HepG2 (cell line): ENCODE results near the gene SPATS2. TPM values are rescaled to one million over a fixed set of nuclear protein-coding genes. Genes with fewer than 3 reads are reported as not detected.

Source experiments
- BRF2 ChIP-seq: sonication (generic); formaldehyde crosslinking; IDR thresholded peaks from 2 replicates; pipeline ENCODE4 v1.8.1; 2022; ENCODE audit warnings: mild to moderate bottlenecking, missing genetic modification reagents
- CC2D1A ChIP-seq: sonication (generic); formaldehyde crosslinking; IDR thresholded peaks from 2 replicates; pipeline ENCODE4 v1.8.1; 2023; ENCODE audit warnings: mild to moderate bottlenecking, missing genetic modification reagents
- CREB1 ChIP-seq, 2 experiments: fragments of 450-650 bp in 1 of 2; IDR thresholded peaks; 2 replicates each; pipeline ENCODE4 v1.6.1; 2016 to 2017; ENCODE audit warnings: control low read depth in 1 of 2, mild to moderate bottlenecking in 1 of 2, missing compliant biosample characterization in 1 of 2, missing genetic modification characterization in 1 of 2
- CREB3 ChIP-seq: sonication (generic); formaldehyde crosslinking; IDR thresholded peaks from 2 replicates; pipeline ENCODE4 v1.5.0; 2020; ENCODE audit warnings: missing genetic modification reagents
- HDAC6 ChIP-seq: fragments of 200-600 bp; sonication (generic); IDR thresholded peaks from 2 replicates; pipeline ENCODE4 v1.7.0; 2017; ENCODE audit warnings: mild to moderate bottlenecking, antibody characterized with exemption, low read length, low read depth
- IKZF5 ChIP-seq: IDR thresholded peaks from 2 replicates; pipeline ENCODE4 v1.6.1; 2018; ENCODE audit warnings: missing genetic modification reagents, mild to moderate bottlenecking, missing compliant biosample characterization
- KLF15 ChIP-seq: sonication (generic); formaldehyde crosslinking; IDR thresholded peaks from 2 replicates; pipeline ENCODE4 v1.8.1; 2023; ENCODE audit warnings: borderline replicate concordance, mild to moderate bottlenecking, inconsistent platforms, missing genetic modification reagents, mixed read lengths
- LCORL ChIP-seq, 2 experiments: fragments of 450-650 bp in 1 of 2; sonication (generic) in 1 of 2; formaldehyde crosslinking in 1 of 2; IDR thresholded peaks; 2 replicates each; pipeline versions ENCODE4 v1.5.0 to v1.6.1; 2017 to 2020; ENCODE audit warnings: antibody characterized with exemption in 1 of 2, missing genetic modification reagents in 1 of 2
- RBM22 ChIP-seq: fragments of 200-400 bp; formaldehyde crosslinking; optimal IDR thresholded peaks from 2 replicates; pipeline ENCODE3; 2017; ENCODE audit warnings: mild to moderate bottlenecking, low read length, moderate library complexity
- REST ChIP-seq, 2 experiments: IDR thresholded peaks; 2 replicates each; pipeline ENCODE4 v1.6.1; 2011 to 2012; ENCODE audit warnings: low read length in 2 of 2, borderline replicate concordance in 1 of 2, low read depth in 1 of 2, mild to moderate bottlenecking in 1 of 2, moderate library complexity in 1 of 2
- ZFP37 ChIP-seq: sonication (generic); formaldehyde crosslinking; IDR thresholded peaks from 2 replicates; pipeline ENCODE4 v1.4.0; 2020; ENCODE audit warnings: missing genetic modification reagents, borderline replicate concordance
- ZNF331 ChIP-seq: sonication (generic); formaldehyde crosslinking; IDR thresholded peaks from 2 replicates; pipeline ENCODE4 v1.4.0; 2020; ENCODE audit warnings: missing genetic modification reagents
- ZNF44 ChIP-seq: sonication (generic); formaldehyde crosslinking; IDR thresholded peaks from 2 replicates; pipeline ENCODE4 v1.5.1; 2020; ENCODE audit warnings: mild to moderate bottlenecking, missing genetic modification reagents
- ZNF546 ChIP-seq: sonication (generic); formaldehyde crosslinking; conservative IDR thresholded peaks from 2 replicates; pipeline ENCODE4 v1.8.1; 2023; ENCODE audit warnings: mild to moderate bottlenecking, missing genetic modification reagents
- ZNF552 ChIP-seq: sonication (generic); formaldehyde crosslinking; IDR thresholded peaks from 2 replicates; pipeline ENCODE4 v1.9.0; 2022; ENCODE audit warnings: missing genetic modification reagents, mild to moderate bottlenecking, borderline replicate concordance
- ZNF709 ChIP-seq: sonication (generic); formaldehyde crosslinking; IDR thresholded peaks from 2 replicates; pipeline ENCODE4 v1.5.0; 2020; ENCODE audit warnings: mild to moderate bottlenecking, missing genetic modification reagents
- ZNF746 ChIP-seq: sonication (generic); formaldehyde crosslinking; IDR thresholded peaks from 2 replicates; pipeline ENCODE4 v1.8.0; 2022; ENCODE audit warnings: mild to moderate bottlenecking, missing genetic modification reagents
- ZNF800 ChIP-seq: sonication (generic); formaldehyde crosslinking; IDR thresholded peaks from 2 replicates; pipeline ENCODE4 v1.4.0; 2020; ENCODE audit warnings: missing genetic modification reagents
- ZNF878 ChIP-seq: sonication (generic); formaldehyde crosslinking; IDR thresholded peaks from 2 replicates; pipeline ENCODE4 v1.8.1; 2023; ENCODE audit warnings: mild to moderate bottlenecking, missing genetic modification reagents, moderate library complexity
- ZSCAN22 ChIP-seq: sonication (generic); formaldehyde crosslinking; IDR thresholded peaks from 2 replicates; pipeline ENCODE4 v1.4.0; 2020; ENCODE audit warnings: mild to moderate bottlenecking, missing genetic modification reagents
- polyA plus RNA-seq, 8 experiments: library from polyadenylated mRNA; depleted of rRNA in 3 of 8; stranded (reverse) in 7 of 8; unstranded in 1 of 8; fragments of >200 nt; fragmentation: Illumina TruSeq in 4 of 8; extraction: Trizol in 4 of 8; gene quantifications; 2 replicates each; pipeline versions ENCODE4 v1.2.1 to v1.2.3, GENCODE V29; 2011 to 2016; ENCODE audit warnings: low read depth in 4 of 8, missing spikeins in 1 of 8, mixed read lengths in 1 of 8; ENCODE audit not compliant: insufficient read depth in 1 of 8
- total RNA-seq, 5 experiments: library from RNA; depleted of rRNA; stranded (reverse); fragments of >200 nt; fragmentation: Illumina TruSeq; extraction: Trizol; gene quantifications; 2 replicates each; pipeline ENCODE4 v1.2.3, GENCODE V29; 2016; ENCODE audit warnings: low read depth in 1 of 5

Gene SPATS2
- total and polyA plus RNA-seq, 2 of the 13 experiments (the other 11 are each of a cell fraction or from before 2014, with no cell fraction given) = 19.3 to 28.1 TPM

GRCh38 chr12:49346659-49347310, 20.5 kb upstream of the SPATS2 start, which contains the start of gene DNAJC22 (continued):
- TF ChIP-seq ZSCAN22 (CRISPR knock-in tag) (no peak), CREB3 (CRISPR knock-in tag) (no peak), ZNF44 (CRISPR knock-in tag) (0 out of 2 replicates have a peak, but pooled peaks have one; percentile 68), BRF2 (CRISPR knock-in tag) (no peak), ZNF546 (CRISPR knock-in tag) (0 out of 2 replicates have a peak, but pooled peaks have one; percentile 35), ZNF800 (CRISPR knock-in tag) (no peak), CREB1 (IDR thresholded peaks at IDR 0.05) (no peak), CREB1 (CRISPR knock-in tag; IDR thresholded peaks at IDR 0.05) (no peak), ZNF552 (CRISPR knock-in tag) (peak; percentile 30; the same call in 1 of the 2 replicates), CC2D1A (CRISPR knock-in tag) (no peak), ZFP37 (CRISPR knock-in tag) (no peak), ZNF331 (CRISPR knock-in tag) (no peak), IKZF5 (no peak), ZNF746 (CRISPR knock-in tag) (no peak), LCORL (IDR thresholded peaks at IDR 0.05) (no peak), LCORL (CRISPR knock-in tag; IDR thresholded peaks at IDR 0.05) (no peak), REST (IDR thresholded peaks at IDR 0.05; ENCODE audit: borderline replicate concordance in 1 of 2, low read depth in 1 of 2, low read length in 2 of 2) (no peak), KLF15 (no peak), ZNF709 (CRISPR knock-in tag) (no peak), ZNF878 (CRISPR knock-in tag) (no peak), HDAC6 (no peak), RBM22 (no peak)
